Panc1 (cell line): ENCODE measurements around the gene CELF2. TPM values are rescaled to one million over a fixed set of nuclear protein-coding genes. Genes with fewer than 3 reads are reported as not detected.
"Not testable (repeated sequence)": the region's sequence is repeated elsewhere in the genome, so short reads cannot be mapped to it uniquely, and the experiment has no call there.

ENCODE experiments used
- ATAC-seq: fragments of 200-7000 bp; cut with Tn5 transposase; 2 replicates; pipeline ENCODE4 v1.9.1; 2020; ENCODE audit warnings: mild to moderate bottlenecking, moderate library complexity
- BruUV-seq: library from RNA; stranded (reverse); fragments of 400-500 nt; replicated peaks from 2 replicates; lab custom pipeline; 2021; lab: Mats Ljungman, UMichigan
- CTCF ChIA-PET: fragments of 300-600 bp; sonication (Branson Sonifier 250); formaldehyde crosslinking; loops from one replicate; lab custom pipeline; 2022; ENCODE audit warnings: antibody characterized with exemption; lab: Charles Lee
- POLR2A ChIA-PET: fragments of 300-600 bp; sonication (Branson Sonifier 250); formaldehyde crosslinking; loops from one replicate; lab custom pipeline; 2022; ENCODE audit warnings: antibody characterized with exemption; lab: Charles Lee
- DNase-seq: peaks from one replicate; pipeline ENCODE4 v3.0.0-alpha.2; 2010; ENCODE audit warnings: low read depth, low spot score
- H3K27ac ChIP-seq: 2 replicates; pipeline ENCODE4 v1.5.1; 2011; ENCODE audit warnings: mild to moderate bottlenecking, low read length, inconsistent platforms
- H3K27me3 ChIP-seq: fragments of 200-500 bp; sonication (Bioruptor generic); 2 replicates; pipeline ENCODE4 v1.6.0; 2014; ENCODE audit warnings: low read length, inconsistent platforms; ENCODE audit not compliant: control insufficient read depth, insufficient read depth
- H3K36me3 ChIP-seq: fragments of 200-500 bp; sonication (Bioruptor generic); 2 replicates; pipeline ENCODE4 v1.5.1; 2014; ENCODE audit warnings: inconsistent platforms, mild to moderate bottlenecking, low read length, moderate library complexity; ENCODE audit not compliant: control insufficient read depth, insufficient read depth
- H3K4me1 ChIP-seq: 2 replicates; pipeline ENCODE4 v1.5.1; 2011; ENCODE audit warnings: inconsistent platforms, mild to moderate bottlenecking, low read length, moderate library complexity; ENCODE audit not compliant: control insufficient read depth, insufficient read depth
- H3K4me3 ChIP-seq, 2 experiments: 2 replicates each; pipeline ENCODE4 v1.5.1; 2011 to 2012; ENCODE audit warnings: low read depth in 2 of 2, low read length in 2 of 2, mild to moderate bottlenecking in 2 of 2, inconsistent platforms in 1 of 2, moderate library complexity in 1 of 2
- H3K9me3 ChIP-seq: fragments of 200-500 bp; sonication (Bioruptor generic); 2 replicates; pipeline ENCODE4 v1.5.1; 2014; ENCODE audit warnings: low read depth, mild to moderate bottlenecking, inconsistent platforms, low read length, moderate library complexity; ENCODE audit not compliant: control insufficient read depth, insufficient read depth
- CTCF ChIP-seq: fragments of 450-650 bp; IDR thresholded peaks from 2 replicates; pipeline ENCODE4 v1.5.1; 2017; ENCODE audit warnings: mild to moderate bottlenecking
- POLR2AphosphoS5 ChIP-seq: IDR thresholded peaks from 2 replicates; pipeline ENCODE4 v1.6.1; 2012; ENCODE audit warnings: mild to moderate bottlenecking, low read depth, low read length, moderate library complexity
- SIN3A ChIP-seq: IDR thresholded peaks from 2 replicates; pipeline ENCODE4 v1.6.1; 2012; ENCODE audit warnings: low read depth, mild to moderate bottlenecking, low read length, moderate library complexity, borderline replicate concordance; ENCODE audit not compliant: insufficient read depth
- TCF7L2 ChIP-seq: IDR thresholded peaks from 2 replicates; pipeline ENCODE4 v1.6.1; 2011; ENCODE audit warnings: mild to moderate bottlenecking, low read depth, low read length, inconsistent platforms
- in situ Hi-C: cut with HindIII; loops from 2 replicates; pipeline ENCODE4 v1.10.0; 2016; ENCODE audit warnings: low sequenced_read_pairs, low pct_unique_long_range_greater_than_20kb
- intact Hi-C: fragments of 100-400 bp; cut with micrococcal nuclease; formaldehyde crosslinking; loops from one replicate; pipeline ENCODE4 v1.10.0; 2022; ENCODE audit not compliant: unreplicated experiment
- total RNA-seq: library from RNA; stranded (reverse); gene quantifications from one replicate; pipeline ENCODE4 v1.2.1, GENCODE V29; 2021; ENCODE audit not compliant: unreplicated experiment
- TF ChIP-seq, protein P1 (sequence below), 2 experiments: IDR thresholded peaks; 2 replicates each; pipeline ENCODE4 v1.6.1; 2011 to 2012; ENCODE audit warnings: low read depth in 2 of 2, control low read depth in 1 of 2, low read length in 1 of 2, mild to moderate bottlenecking in 1 of 2, moderate library complexity in 1 of 2; ENCODE audit not compliant: insufficient read depth in 1 of 2

Gene CELF2
- total RNA-seq, 1 experiment from 2014 or later: 0.44 TPM

GRCh38 chr10:10996966-10997620, 20.6 kb upstream of the CELF2 start:
- Histone ChIP-seq H3K4me1 (no peaks in the 10 kb centered on the region), H3K36me3 (no peaks in the 10 kb centered on the region), H3K27ac (no peak overlapping the region), H3K4me3 (no peak overlapping the region), H3K9me3 (no peaks in the 10 kb centered on the region), H3K27me3 (no peaks in the 10 kb centered on the region)
- TF ChIP-seq, protein P1, sequence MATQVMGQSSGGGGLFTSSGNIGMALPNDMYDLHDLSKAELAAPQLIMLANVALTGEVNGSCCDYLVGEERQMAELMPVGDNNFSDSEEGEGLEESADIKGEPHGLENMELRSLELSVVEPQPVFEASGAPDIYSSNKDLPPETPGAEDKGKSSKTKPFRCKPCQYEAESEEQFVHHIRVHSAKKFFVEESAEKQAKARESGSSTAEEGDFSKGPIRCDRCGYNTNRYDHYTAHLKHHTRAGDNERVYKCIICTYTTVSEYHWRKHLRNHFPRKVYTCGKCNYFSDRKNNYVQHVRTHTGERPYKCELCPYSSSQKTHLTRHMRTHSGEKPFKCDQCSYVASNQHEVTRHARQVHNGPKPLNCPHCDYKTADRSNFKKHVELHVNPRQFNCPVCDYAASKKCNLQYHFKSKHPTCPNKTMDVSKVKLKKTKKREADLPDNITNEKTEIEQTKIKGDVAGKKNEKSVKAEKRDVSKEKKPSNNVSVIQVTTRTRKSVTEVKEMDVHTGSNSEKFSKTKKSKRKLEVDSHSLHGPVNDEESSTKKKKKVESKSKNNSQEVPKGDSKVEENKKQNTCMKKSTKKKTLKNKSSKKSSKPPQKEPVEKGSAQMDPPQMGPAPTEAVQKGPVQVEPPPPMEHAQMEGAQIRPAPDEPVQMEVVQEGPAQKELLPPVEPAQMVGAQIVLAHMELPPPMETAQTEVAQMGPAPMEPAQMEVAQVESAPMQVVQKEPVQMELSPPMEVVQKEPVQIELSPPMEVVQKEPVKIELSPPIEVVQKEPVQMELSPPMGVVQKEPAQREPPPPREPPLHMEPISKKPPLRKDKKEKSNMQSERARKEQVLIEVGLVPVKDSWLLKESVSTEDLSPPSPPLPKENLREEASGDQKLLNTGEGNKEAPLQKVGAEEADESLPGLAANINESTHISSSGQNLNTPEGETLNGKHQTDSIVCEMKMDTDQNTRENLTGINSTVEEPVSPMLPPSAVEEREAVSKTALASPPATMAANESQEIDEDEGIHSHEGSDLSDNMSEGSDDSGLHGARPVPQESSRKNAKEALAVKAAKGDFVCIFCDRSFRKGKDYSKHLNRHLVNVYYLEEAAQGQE (IDR thresholded peaks at IDR 0.05; ENCODE audit: insufficient read depth in 1 of 2, low read depth in 2 of 2, low read length in 1 of 2): no peak
- TF ChIP-seq SIN3A (no peak), TCF7L2 (no peak), CTCF (no peak)
- no TSS peak for BruUV-seq
- intact Hi-C loops (no loop called here), in situ Hi-C loops (no loop called here)
- POLR2A ChIA-PET: no interaction called here
- DNase-seq: no peak
- CTCF ChIA-PET: no interaction called here
- ATAC-seq: no peak

GRCh38 chr10:10999501-10999900, 18.2 kb upstream of the CELF2 start:
- DNase-seq, intact Hi-C loops, H3K9me3 ChIP-seq, H3K4me3 ChIP-seq, H3K4me1 ChIP-seq, H3K36me3 ChIP-seq, in situ Hi-C loops, H3K27me3 ChIP-seq, BruUV-seq, POLR2A ChIA-PET, CTCF ChIA-PET, ATAC-seq, H3K27ac ChIP-seq: not testable (repeated sequence)

GRCh38 chr10:11002485-11002884, 15.2 kb upstream of the CELF2 start:
- BruUV-seq: no TSS peak
- DNase-seq (no peak), ATAC-seq (no peak)
- Histone ChIP-seq H3K36me3 (no peaks in the 10 kb centered on the region), H3K4me1 (no peaks in the 10 kb centered on the region), H3K27ac (no peak overlapping the region), H3K27me3 (no peaks in the 10 kb centered on the region), H3K9me3 (no peaks in the 10 kb centered on the region), H3K4me3 (no peak overlapping the region)
- CTCF ChIA-PET: no interaction called here
- intact Hi-C loops (no loop called here), in situ Hi-C loops (no loop called here)
- TF ChIP-seq SIN3A (no peak), CTCF (no peak), TCF7L2 (no peak), POLR2AphosphoS5 (no peak)
- TF ChIP-seq, protein P1 (IDR thresholded peaks at IDR 0.05; ENCODE audit: insufficient read depth in 1 of 2, low read depth in 2 of 2, low read length in 1 of 2): no peak
- POLR2A ChIA-PET: no interaction called here
